HG02678 (cell line): ENCODE data around the gene GRB7.
A peak's percentile ranks its signal among the peaks of the same experiment; 100 is the strongest.

ENCODE experiments used
- ATAC-seq: cut with Tn5 transposase; IDR thresholded peaks from one replicate; pipeline ENCODE4 v1.9.1; 2021; ENCODE audit warnings: mild to moderate bottlenecking, moderate library complexity; ENCODE audit not compliant: unreplicated experiment

The GRB7 gene

GRCh38 chr17:39765766-39766165 lies 28.0 kb downstream of the GRB7 start:
- no peak for ATAC-seq

- no peak for ATAC-seq
These were observed 29.4 kb downstream of the GRB7 start for GRCh38 chr17:39767147-39767546.

- ATAC-seq, result no peak
These were observed 32.3 kb downstream of the GRB7 start for GRCh38 chr17:39769974-39770587.

- ATAC-seq, result no peak
These were observed 34.7 kb downstream of the GRB7 start for GRCh38 chr17:39772415-39772814.

- ATAC-seq, result no peak
These were observed 35.5 kb downstream of the GRB7 start for GRCh38 chr17:39772987-39773934.

GRCh38 chr17:39774047-39774446 lies 36.3 kb downstream of the GRB7 start:
- ATAC-seq, result no peak

GRCh38 chr17:39775031-39775430 lies 37.3 kb downstream of the GRB7 start:
- no peak for ATAC-seq

GRCh38 chr17:39776252-39776651 lies 38.5 kb downstream of the GRB7 start:
- no peak for ATAC-seq

GRCh38 chr17:39777534-39778365 lies 40.0 kb downstream of the GRB7 start:
- peak; percentile 54 for ATAC-seq

GRCh38 chr17:39781031-39781860 lies 43.5 kb downstream of the GRB7 start:
- ATAC-seq, result no peak

- no peak for ATAC-seq
These were observed 44.1 kb downstream of the GRB7 start for GRCh38 chr17:39781861-39782213.

GRCh38 chr17:39782481-39782880 lies 44.7 kb downstream of the GRB7 start:
- ATAC-seq, result no peak

GRCh38 chr17:39782980-39783379 lies 45.2 kb downstream of the GRB7 start:
- no peak for ATAC-seq

GRCh38 chr17:39787041-39787440 lies 49.3 kb downstream of the GRB7 start:
- ATAC-seq, result no peak

- no peak for ATAC-seq
These were observed 50.2 kb downstream of the GRB7 start for GRCh38 chr17:39787743-39788484.

- ATAC-seq, result no peak
These were observed 53.6 kb downstream of the GRB7 start for GRCh38 chr17:39791111-39791992.

GRCh38 chr17:39792526-39793221 lies 54.9 kb downstream of the GRB7 start:
- ATAC-seq, result no peak

- ATAC-seq, result no peak
These were observed 55.6 kb downstream of the GRB7 start for GRCh38 chr17:39793301-39793872.
